K562 (cell line): ENCODE results near the gene GPR37L1. TPM values are rescaled to one million over a fixed set of nuclear protein-coding genes. Genes with fewer than 3 reads are reported as not detected.

ENCODE experiments used
- ATF4 ChIP-seq: fragments of 450-650 bp; formaldehyde crosslinking; IDR thresholded peaks from 2 replicates; pipeline ENCODE4 v1.4.0; 2022; ENCODE audit warnings: mild to moderate bottlenecking, moderate library complexity
- BCLAF1 ChIP-seq, 2 experiments: fragments of 450-650 bp in 1 of 2; IDR thresholded peaks; 2 replicates each; pipeline ENCODE4 v1.6.1; 2011 to 2017; ENCODE audit warnings: low read depth in 2 of 2, antibody characterized with exemption in 1 of 2, borderline replicate concordance in 1 of 2, low read length in 1 of 2, mild to moderate bottlenecking in 1 of 2, mixed read lengths in 1 of 2; ENCODE audit not compliant: control insufficient read depth in 1 of 2
- CHAMP1 ChIP-seq: fragments of 450-650 bp; IDR thresholded peaks from 2 replicates; pipeline ENCODE4 v1.6.1; 2016; ENCODE audit warnings: mild to moderate bottlenecking
- GATAD2B ChIP-seq: fragments of 450-650 bp; IDR thresholded peaks from 2 replicates; pipeline ENCODE4 v1.6.1; 2017; ENCODE audit warnings: mild to moderate bottlenecking, borderline replicate concordance
- GTF2A2 ChIP-seq: IDR thresholded peaks from 2 replicates; pipeline ENCODE4 v1.6.1; 2016; ENCODE audit warnings: mild to moderate bottlenecking, missing genetic modification characterization, missing compliant biosample characterization
- HMGN3 ChIP-seq: IDR thresholded peaks from 2 replicates; pipeline ENCODE4 v1.6.1; 2011; ENCODE audit warnings: borderline replicate concordance, low read depth, mild to moderate bottlenecking, mixed read lengths, low read length; ENCODE audit not compliant: insufficient read length; ENCODE audit errors: extremely low read depth
- MAFK ChIP-seq: IDR thresholded peaks from 2 replicates; pipeline ENCODE4 v1.6.1; 2011; ENCODE audit warnings: low read length, improper control_type of control experiment
- POLR3A ChIP-seq: IDR thresholded peaks from 2 replicates; pipeline ENCODE4 v1.6.1; 2011; ENCODE audit warnings: borderline replicate concordance, mild to moderate bottlenecking, moderate library complexity; ENCODE audit not compliant: insufficient read length, insufficient read depth; ENCODE audit errors: extremely low read depth
- RBFOX2 ChIP-seq: fragments of 200-400 bp; formaldehyde crosslinking; IDR thresholded peaks from 2 replicates; pipeline ENCODE4 v1.6.1; 2017; ENCODE audit warnings: low read depth, mild to moderate bottlenecking, low read length, moderate library complexity
- SMAD3 ChIP-seq: fragments of 450-650 bp; formaldehyde crosslinking; conservative IDR thresholded peaks from 2 replicates; pipeline ENCODE4 v1.4.0; 2020; ENCODE audit warnings: mild to moderate bottlenecking
- TSHZ1 ChIP-seq: fragments of 250-450 bp; sonication (Bioruptor Pico); IDR thresholded peaks from 2 replicates; pipeline ENCODE4 v1.4.0; 2020; ENCODE audit warnings: mild to moderate bottlenecking, moderate library complexity
- ZBTB1 ChIP-seq: sonication (generic); formaldehyde crosslinking; IDR thresholded peaks from 2 replicates; pipeline ENCODE4 v1.8.1; 2023; ENCODE audit warnings: missing genetic modification reagents, low read depth, mild to moderate bottlenecking, borderline replicate concordance
- ZNF217 ChIP-seq: sonication (generic); formaldehyde crosslinking; IDR thresholded peaks from 2 replicates; pipeline ENCODE4 v1.8.0; 2022; ENCODE audit warnings: mild to moderate bottlenecking, missing genetic modification reagents
- ZNF24 ChIP-seq: fragments of 450-650 bp; IDR thresholded peaks from 2 replicates; pipeline ENCODE4 v1.6.1; 2016
- ZNF77 ChIP-seq: fragments of 250-450 bp; sonication (Bioruptor Pico); IDR thresholded peaks from 2 replicates; pipeline ENCODE4 v1.5.0; 2020
- polyA plus RNA-seq, 8 experiments: library from polyadenylated mRNA; depleted of rRNA in 4 of 8; stranded (reverse) in 5 of 8; unstranded in 3 of 8; fragments of >200 nt; fragmentation: Nextera tagmentation in 2 of 8; fragmentation: Illumina TruSeq in 1 of 8; extraction: Ambion mirVana in 2 of 8; extraction: Trizol in 1 of 8; gene quantifications; 2 replicates each; pipeline versions ENCODE4 v1.2.1 to v1.2.3, GENCODE V29; 2011 to 2014; ENCODE audit warnings: inconsistent platforms in 1 of 8, missing spikeins in 1 of 8
- total RNA-seq, 7 experiments: library from RNA; depleted of rRNA in 6 of 7; stranded (reverse); fragments of >200 nt in 6 of 7; fragmentation: Illumina TruSeq in 2 of 7; extraction: Trizol in 2 of 7; gene quantifications; 2 replicates each; pipeline versions ENCODE4 v1.2.1 to v1.2.3, GENCODE V29; 2011 to 2021; ENCODE audit warnings: low replicate concordance in 1 of 7

The GPR37L1 gene
- total and polyA plus RNA-seq, 9 of the 15 experiments (the other 6 are each of a cell fraction or from before 2014, with no cell fraction given): not detected

GRCh38 chr1:202158810-202159533 lies 36.3 kb downstream of the GPR37L1 start (continued):
- no peak; the same call in 1 of the 2 replicates for TF ChIP-seq ZBTB1 (CRISPR knock-in tag)
- TF ChIP-seq GATAD2B: no peak
- no peak for TF ChIP-seq ATF4 (CRISPR knock-in tag)
- no peak for TF ChIP-seq POLR3A
- TF ChIP-seq HMGN3: peak; percentile 65
- TF ChIP-seq BCLAF1 (IDR thresholded peaks at IDR 0.05; ENCODE audit: borderline replicate concordance in 1 of 2, control insufficient read depth in 1 of 2, low read depth in 2 of 2, low read length in 1 of 2): 0 out of 4 replicates have a peak, but pooled peaks of 1 of the 2 experiments have one; percentile 39
- no peak for TF ChIP-seq ZNF77
- TF ChIP-seq ZNF217 (CRISPR knock-in tag): no peak
- no peak for TF ChIP-seq ZNF24
- no peak for TF ChIP-seq SMAD3 (CRISPR knock-in tag)
- no peak for TF ChIP-seq CHAMP1
- no peak for TF ChIP-seq TSHZ1 (CRISPR knock-in tag)
- no peak for TF ChIP-seq GTF2A2 (tag)
- TF ChIP-seq RBFOX2: no peak; the same call in none of the 2 replicates
- no peak for TF ChIP-seq MAFK
